ENCODE results near the gene BPIFA1.

Gene BPIFA1

GRCh38 chr20:33235696-33236095 lies at the start of gene BPIFA1:
BPIFA1 (plus strand) TSS chr20:33235996; CDS start chr20:33237712, 1,716 bp downstream.
- no peak for DNase-seq (ENCODE audit: low read depth in 3 of 3)

GRCh38 chr20:33187491-33187890 lies 48.3 kb upstream of the BPIFA1 start:
- no peak for DNase-seq (ENCODE audit: low read depth in 3 of 3)

- DNase-seq (ENCODE audit: low read depth in 3 of 3), result no peak
These were observed 47.4 kb upstream of the BPIFA1 start for GRCh38 chr20:33188421-33188820.

GRCh38 chr20:33191484-33191883 lies 44.3 kb upstream of the BPIFA1 start:
- no peak for DNase-seq (ENCODE audit: low read depth in 3 of 3)

GRCh38 chr20:33191955-33192354 lies 43.8 kb upstream of the BPIFA1 start:
- DNase-seq (ENCODE audit: low read depth in 3 of 3), result no peak

GRCh38 chr20:33192912-33193501 lies 42.8 kb upstream of the BPIFA1 start:
- DNase-seq (ENCODE audit: low read depth in 3 of 3), result no peak

- DNase-seq (ENCODE audit: low read depth in 3 of 3), result no peak
These were observed 36.8 kb upstream of the BPIFA1 start for GRCh38 chr20:33199026-33199425.

GRCh38 chr20:33202451-33202850 lies 33.3 kb upstream of the BPIFA1 start:
- DNase-seq (ENCODE audit: low read depth in 3 of 3), result no peak

GRCh38 chr20:33203444-33203843 lies 32.4 kb upstream of the BPIFA1 start:
- DNase-seq (ENCODE audit: low read depth in 3 of 3), result no peak

GRCh38 chr20:33209789-33210188 lies 26.0 kb upstream of the BPIFA1 start:
- peak in 1 of 3 experiments; percentile 20 for DNase-seq (ENCODE audit: low read depth in 3 of 3)

GRCh38 chr20:33210371-33210770 lies 25.4 kb upstream of the BPIFA1 start:
- DNase-seq (ENCODE audit: low read depth in 3 of 3), result no peak

- DNase-seq (ENCODE audit: low read depth in 3 of 3), result peak in 2 of 3 experiments; percentile 5 to 16
These were observed 23.9 kb upstream of the BPIFA1 start for GRCh38 chr20:33211817-33212424.

GRCh38 chr20:33217052-33217451 lies 18.7 kb upstream of the BPIFA1 start, which contains the start of gene BPIFA3:
BPIFA3 (plus strand) TSS chr20:33217352; CDS start chr20:33217537, 185 bp downstream.
- DNase-seq (ENCODE audit: low read depth in 3 of 3), result no peak

- no peak for DNase-seq (ENCODE audit: low read depth in 3 of 3)
These were observed 11.4 kb upstream of the BPIFA1 start for GRCh38 chr20:33224399-33224798.

GRCh38 chr20:33229843-33230242 lies 6.0 kb upstream of the BPIFA1 start:
- DNase-seq (ENCODE audit: low read depth in 3 of 3), result no peak

GRCh38 chr20:33231237-33231636 lies 4.6 kb upstream of the BPIFA1 start:
- no peak for DNase-seq (ENCODE audit: low read depth in 3 of 3)

GRCh38 chr20:33232486-33233072 lies 3.2 kb upstream of the BPIFA1 start:
- DNase-seq (ENCODE audit: low read depth in 3 of 3), result no peak

- no peak for DNase-seq (ENCODE audit: low read depth in 3 of 3)
These were observed 2.5 kb upstream of the BPIFA1 start for GRCh38 chr20:33233129-33233774.

GRCh38 chr20:33234050-33234449 lies 1.7 kb upstream of the BPIFA1 start:
- no peak for DNase-seq (ENCODE audit: low read depth in 3 of 3)

- DNase-seq (ENCODE audit: low read depth in 3 of 3), result no peak
These were observed 555 bp downstream of the BPIFA1 start for GRCh38 chr20:33236351-33236750.

- no peak for DNase-seq (ENCODE audit: low read depth in 3 of 3)
These were observed 2.2 kb downstream of the BPIFA1 start for GRCh38 chr20:33237989-33238388.

- no peak for DNase-seq (ENCODE audit: low read depth in 3 of 3)
These were observed 3.6 kb downstream of the BPIFA1 start for GRCh38 chr20:33239418-33239817.

Data from stimulated activated CD4-positive, alpha-beta T cell treated with anti-CD3 and anti-CD28 coated beads, TNF-alpha, amount 100 ng/mL, for 24 hours (primary cell).